HepG2 (cell line): ENCODE data around the gene SSU72. TPM values are rescaled to one million over a fixed set of nuclear protein-coding genes. Genes with fewer than 3 reads are reported as not detected.

Experiments used
- ATAC-seq: fragments of 200-7000 bp; cut with Tn5 transposase; 3 replicates; pipeline ENCODE4 v1.9.1; 2020; ENCODE audit warnings: mild to moderate bottlenecking, moderate library complexity
- BruUV-seq: library from RNA; stranded (reverse); fragments of 400-500 nt; replicated peaks from 2 replicates; lab custom pipeline; 2021; lab: Mats Ljungman, UMichigan
- CTCF ChIA-PET: fragments of 300-600 bp; formaldehyde crosslinking; extraction: SDS; loops from one replicate; lab custom pipeline; 2021; ENCODE audit warnings: low total read pairs, inconsistent platforms, low intra/inter-chr PET ratio; lab: Yijun Ruan, JAX
- POLR2A ChIA-PET: fragments of 350-600 bp; sonication (Branson Sonifier 250); formaldehyde crosslinking; loops from one replicate; lab custom pipeline; 2020; ENCODE audit warnings: antibody characterized with exemption, inconsistent platforms; lab: Yijun Ruan, JAX
- DNase-seq: peaks from one replicate; pipeline ENCODE4 v3.0.0-alpha.2; 2015; ENCODE audit warnings: low spot score
- FAIRE-seq: peaks from 3 replicates; lab custom pipeline; 2011; peaks lifted over from hg19 to GRCh38; lab: Jason Lieb, UNC
- H2AFZ ChIP-seq: one replicate; pipeline ENCODE4 v1.6.1; 2011; ENCODE audit warnings: low read length, inconsistent platforms
- H3K27ac ChIP-seq: fragments of 300-600 bp; 3 replicates; pipeline ENCODE4 v1.8.0; 2011; ENCODE audit warnings: mixed run types, mild to moderate bottlenecking, mixed read lengths, low read length, inconsistent platforms; ENCODE audit not compliant: insufficient read depth; ENCODE audit errors: extremely low read length
- H3K27me3 ChIP-seq, 2 experiments: fragments of 200-600 bp in 1 of 2; 2 replicates in 1 of 2; 3 replicates in 1 of 2; pipeline versions ENCODE4 v1.6.0 to v1.8.0; 2011; ENCODE audit warnings: low read length in 2 of 2, mild to moderate bottlenecking in 2 of 2, moderate library complexity in 2 of 2, inconsistent platforms in 1 of 2; ENCODE audit not compliant: insufficient read depth in 2 of 2, control insufficient read depth in 1 of 2
- H3K36me3 ChIP-seq, 2 experiments: fragments of 200-600 bp in 1 of 2; replicated peaks in 1 of 2; 2 replicates in 1 of 2; 3 replicates in 1 of 2; pipeline versions ENCODE4 v1.5.1 to v1.8.0; 2011; ENCODE audit warnings: low read length in 2 of 2, inconsistent platforms in 1 of 2; ENCODE audit not compliant: insufficient read depth in 2 of 2, control insufficient read depth in 1 of 2
- H3K4me1 ChIP-seq: 2 replicates; pipeline ENCODE4 v1.5.1; 2012; ENCODE audit warnings: low read length, inconsistent platforms; ENCODE audit not compliant: insufficient read depth
- H3K4me2 ChIP-seq: 2 replicates; pipeline ENCODE4 v1.6.0; 2011; ENCODE audit warnings: low read depth, low read length, inconsistent platforms
- H3K4me3 ChIP-seq, 3 experiments: fragments of 200-600 bp in 1 of 3; sonication (generic), shearing (Covaris generic) in 1 of 3; replicated peaks in 1 of 3; 2 replicates each; pipeline ENCODE4 v1.5.1; 2011 to 2016; ENCODE audit warnings: low read length in 3 of 3, inconsistent platforms in 2 of 3, low read depth in 2 of 3, mild to moderate bottlenecking in 2 of 3, control low read depth in 1 of 3, mixed read lengths in 1 of 3; ENCODE audit not compliant: insufficient read depth in 1 of 3
- H3K79me2 ChIP-seq: one replicate; pipeline ENCODE4 v1.6.1; 2011; ENCODE audit warnings: low read length, inconsistent platforms; ENCODE audit not compliant: insufficient read depth
- H3K9ac ChIP-seq: 2 replicates; pipeline ENCODE4 v1.6.0; 2011; ENCODE audit warnings: mild to moderate bottlenecking, low read depth, low read length, inconsistent platforms; ENCODE audit not compliant: insufficient read depth
- H3K9me3 ChIP-seq: 2 replicates; pipeline ENCODE4 v1.5.1; 2012; ENCODE audit warnings: mild to moderate bottlenecking, low read length
- H4K20me1 ChIP-seq: 2 replicates; pipeline ENCODE4 v1.6.0; 2011; ENCODE audit warnings: inconsistent platforms, mild to moderate bottlenecking, low read length, moderate library complexity; ENCODE audit not compliant: insufficient read depth
- ISX ChIP-seq: sonication (generic); formaldehyde crosslinking; conservative IDR thresholded peaks from 2 replicates; pipeline ENCODE4 v1.5.0; 2020; ENCODE audit warnings: missing genetic modification reagents
- SNAPC4 ChIP-seq: sonication (generic); formaldehyde crosslinking; IDR thresholded peaks from 2 replicates; pipeline ENCODE4 v1.4.0; 2020; ENCODE audit warnings: mild to moderate bottlenecking, missing genetic modification reagents
- ZBTB43 ChIP-seq: sonication (generic); formaldehyde crosslinking; conservative IDR thresholded peaks from 2 replicates; pipeline ENCODE4 v1.4.0; 2020; ENCODE audit warnings: missing genetic modification reagents
- ZFP91 ChIP-seq: sonication (generic); formaldehyde crosslinking; IDR thresholded peaks from 2 replicates; pipeline ENCODE4 v1.9.0; 2022; ENCODE audit warnings: missing genetic modification reagents, mild to moderate bottlenecking, borderline replicate concordance
- ZNF407 ChIP-seq: sonication (generic); formaldehyde crosslinking; IDR thresholded peaks from one replicate; pipeline ENCODE4 v1.5.1; 2020; ENCODE audit warnings: mild to moderate bottlenecking, missing genetic modification reagents; ENCODE audit errors: not compliant biosample characterization
- WGBS: methylation state at CpG from one replicate; pipeline ENCODE4 v1.1.6; 2017; ENCODE audit warnings: low lambda C conversion rate; 5-methylcytosine and 5-hydroxymethylcytosine counted together
- in situ Hi-C: cut with HindIII; loops from 2 replicates; pipeline ENCODE4 v1.10.0; 2017; ENCODE audit warnings: low pct_unique_long_range_greater_than_20kb; ENCODE audit not compliant: extremely low pct_ligation_motif_present
- intact Hi-C: fragments of 100-400 bp; cut with micrococcal nuclease; formaldehyde crosslinking; loops from one replicate; pipeline ENCODE4 v1.10.0; 2022; ENCODE audit not compliant: unreplicated experiment
- polyA plus RNA-seq, 8 experiments: library from polyadenylated mRNA; depleted of rRNA in 3 of 8; stranded (reverse) in 7 of 8; unstranded in 1 of 8; fragments of >200 nt; fragmentation: Illumina TruSeq in 4 of 8; extraction: Trizol in 4 of 8; gene quantifications; 2 replicates each; pipeline versions ENCODE4 v1.2.1 to v1.2.3, GENCODE V29; 2011 to 2016; ENCODE audit warnings: low read depth in 4 of 8, missing spikeins in 1 of 8, mixed read lengths in 1 of 8; ENCODE audit not compliant: insufficient read depth in 1 of 8
- total RNA-seq, 5 experiments: library from RNA; depleted of rRNA; stranded (reverse); fragments of >200 nt; fragmentation: Illumina TruSeq; extraction: Trizol; gene quantifications; 2 replicates each; pipeline ENCODE4 v1.2.3, GENCODE V29; 2016; ENCODE audit warnings: low read depth in 1 of 5

The SSU72 gene
- total and polyA plus RNA-seq, 2 of the 13 experiments (the other 11 are each of a cell fraction or from before 2014, with no cell fraction given) = 42.8 to 67.1 TPM

- Histone ChIP-seq H3K9me3 (no peaks in the 10 kb centered on the region), H3K27me3 (no peaks in the 10 kb centered on the region), H3K79me2 (no peaks in the 10 kb centered on the region), H2AFZ (no peak overlapping the region), H3K4me3 (no peak overlapping the region), H4K20me1 (no peaks in the 10 kb centered on the region; the same call in 1 of the 2 replicates), H3K27ac (no peak overlapping the region), H3K9ac (no peak overlapping the region), H3K36me3 (peaks cover 0 to 4% of the 10 kb centered on the region in 2 experiments; a peak in 2 of 5 replicates), H3K4me2 (no peak overlapping the region), H3K4me1 (0 out of 2 replicates have a peak, but pooled peaks cover 5% of the 10 kb centered on the region)
- ATAC-seq = no peak
- POLR2A ChIA-PET = no interaction called here
- FAIRE-seq = no peak
- in situ Hi-C loops = no loop called here
- CTCF ChIA-PET = no interaction called here
- BruUV-seq = no TSS peak
- intact Hi-C loops = no loop called here
- DNase-seq = no peak
- WGBS = 94% methylated on average over 21 of the region's 35 CpGs
- TF ChIP-seq SNAPC4 = no peak
- no peak for TF ChIP-seq ZBTB43 (CRISPR knock-in tag)
- no peak for TF ChIP-seq ZFP91 (CRISPR knock-in tag)
- TF ChIP-seq ISX (CRISPR knock-in tag) = no peak
- TF ChIP-seq ZNF407 = no peak
Measured at GRCh38 chr1:1553821-1554494, 20.7 kb downstream of the SSU72 start.
